H1 (cell line): ENCODE measurements around the gene SLC28A1. TPM values are rescaled to one million over a fixed set of nuclear protein-coding genes. Genes with fewer than 3 reads are reported as not detected.

Experiments
- CTCF ChIA-PET: fragments of 300-600 bp; sonication (Branson Sonifier 250); formaldehyde crosslinking; loops from one replicate; lab custom pipeline; 2021; ENCODE audit not compliant: partially characterized antibody; lab: Charles Lee
- POLR2A ChIA-PET: fragments of 300-600 bp; sonication (Branson Sonifier 250); formaldehyde crosslinking; loops from one replicate; lab custom pipeline; 2021; ENCODE audit warnings: inconsistent platforms; ENCODE audit not compliant: partially characterized antibody; lab: Charles Lee
- DNase-seq, 2 experiments: peaks; one replicate each; pipeline versions ENCODE4 v3.0.0 to v3.0.0-alpha.2; 2010 to 2022; ENCODE audit warnings: low spot score in 2 of 2, low read depth in 1 of 2, mixed read lengths in 1 of 2
- FAIRE-seq: peaks from 2 replicates; lab custom pipeline; 2011; peaks lifted over from hg19 to GRCh38; lab: Jason Lieb, UNC
- H2AFZ ChIP-seq: 2 replicates; pipeline ENCODE4 v1.8.1; 2012; ENCODE audit warnings: low read length, inconsistent platforms
- H2AK5ac ChIP-seq: 2 replicates; pipeline ENCODE4 v1.6.1; 2013; ENCODE audit warnings: low read depth, low read length
- H2BK120ac ChIP-seq: replicated peaks from 2 replicates; pipeline ENCODE3; 2013; ENCODE audit warnings: low read depth, low read length, inconsistent platforms
- H2BK12ac ChIP-seq: 2 replicates; pipeline ENCODE4 v1.6.1; 2013; ENCODE audit warnings: low read depth, low read length
- H2BK15ac ChIP-seq: 2 replicates; pipeline ENCODE4 v1.6.1; 2013; ENCODE audit warnings: low read length
- H2BK20ac ChIP-seq: 2 replicates; pipeline ENCODE4 v1.6.1; 2013; ENCODE audit warnings: low read length
- H2BK5ac ChIP-seq: 2 replicates; pipeline ENCODE4 v1.6.1; 2013; ENCODE audit warnings: low read depth, low read length
- H3K14ac ChIP-seq: 2 replicates; pipeline ENCODE4 v1.6.1; 2013; ENCODE audit warnings: inconsistent platforms; ENCODE audit not compliant: insufficient read length
- H3K18ac ChIP-seq: 2 replicates; pipeline ENCODE4 v1.6.1; 2013; ENCODE audit warnings: low read length; ENCODE audit errors: extremely low read depth
- H3K23ac ChIP-seq: 2 replicates; pipeline ENCODE4 v1.6.1; 2013; ENCODE audit warnings: inconsistent platforms; ENCODE audit not compliant: insufficient read length
- H3K23me2 ChIP-seq: 2 replicates; pipeline ENCODE4 v1.6.1; 2013; ENCODE audit warnings: low read depth, low read length
- H3K27ac ChIP-seq: 2 replicates; pipeline ENCODE4 v1.6.1; 2011; ENCODE audit warnings: low read depth, low read length, inconsistent platforms
- H3K27me3 ChIP-seq, 4 experiments: replicated peaks in 1 of 4; 1 replicate in 1 of 4; 2 replicates in 3 of 4; pipeline versions ENCODE4 v1.6.1 to v1.8.1; 2011 to 2013; ENCODE audit warnings: low read length in 3 of 4, mild to moderate bottlenecking in 3 of 4, inconsistent platforms in 2 of 4, mixed read lengths in 2 of 4, moderate library complexity in 1 of 4; ENCODE audit not compliant: control insufficient read depth in 3 of 4, insufficient read depth in 3 of 4; ENCODE audit errors: extremely low read depth in 1 of 4
- H3K36me3 ChIP-seq, 4 experiments: 2 replicates each; pipeline versions ENCODE4 v1.6.1 to v1.8.1; 2011 to 2013; ENCODE audit warnings: mild to moderate bottlenecking in 4 of 4, low read length in 3 of 4, moderate library complexity in 2 of 4, control low read depth in 1 of 4, inconsistent platforms in 1 of 4; ENCODE audit not compliant: insufficient read depth in 4 of 4, control insufficient read depth in 2 of 4
- H3K4ac ChIP-seq: replicated peaks from 2 replicates; pipeline ENCODE3; 2013; ENCODE audit warnings: low read length, low read depth, mixed read lengths, inconsistent platforms; ENCODE audit not compliant: insufficient read length
- H3K4me1 ChIP-seq, 4 experiments: replicated peaks in 1 of 4; 1 replicate in 1 of 4; 2 replicates in 3 of 4; pipeline versions ENCODE4 v1.6.1 to v1.8.1; 2011 to 2013; ENCODE audit warnings: low read length in 3 of 4, inconsistent platforms in 2 of 4, mixed read lengths in 1 of 4; ENCODE audit not compliant: insufficient read depth in 4 of 4, control insufficient read depth in 3 of 4
- H3K4me2 ChIP-seq, 2 experiments: 2 replicates each; pipeline versions ENCODE4 v1.6.1 to v1.8.1; 2011 to 2013; ENCODE audit warnings: low read depth in 2 of 2, low read length in 2 of 2, control low read depth in 1 of 2, inconsistent platforms in 1 of 2, mild to moderate bottlenecking in 1 of 2; ENCODE audit not compliant: insufficient read depth in 1 of 2
- H3K4me3 ChIP-seq, 4 experiments: fragments of 200-600, 300-600 bp in 1 of 4; sonication (generic), shearing (Covaris generic), sonication (Bioruptor Twin) in 1 of 4; 2 replicates each; pipeline versions ENCODE4 v1.5.1 to v1.8.1; 2011 to 2016; ENCODE audit warnings: low read length in 4 of 4, low read depth in 3 of 4, control low read depth in 2 of 4, inconsistent platforms in 2 of 4, mild to moderate bottlenecking in 2 of 4, mixed read lengths in 1 of 4, moderate library complexity in 1 of 4; ENCODE audit not compliant: insufficient read depth in 2 of 4; ENCODE audit errors: extremely low read depth in 1 of 4
- H3K56ac ChIP-seq: replicated peaks from 2 replicates; pipeline ENCODE3; 2013; ENCODE audit warnings: low read depth, mild to moderate bottlenecking, mixed read lengths, low read length, inconsistent platforms; ENCODE audit not compliant: insufficient read length
- H3K79me1 ChIP-seq: 2 replicates; pipeline ENCODE4 v1.6.1; 2013; ENCODE audit warnings: low read depth, low read length, control low read depth
- H3K79me2 ChIP-seq, 2 experiments: 2 replicates each; pipeline versions ENCODE4 v1.6.1 to v1.8.1; 2012 to 2013; ENCODE audit warnings: low read length in 2 of 2, mild to moderate bottlenecking in 2 of 2, inconsistent platforms in 1 of 2; ENCODE audit not compliant: insufficient read depth in 2 of 2, control insufficient read depth in 1 of 2
- H3K9ac ChIP-seq, 4 experiments: replicated peaks in 1 of 4; 1 replicate in 1 of 4; 2 replicates in 3 of 4; pipeline versions ENCODE4 v1.6.1 to v1.8.1; 2011 to 2013; ENCODE audit warnings: low read depth in 3 of 4, low read length in 3 of 4, control low read depth in 2 of 4, mild to moderate bottlenecking in 2 of 4, moderate library complexity in 2 of 4, inconsistent platforms in 1 of 4; ENCODE audit errors: extremely low read depth in 1 of 4
- H3K9me3 ChIP-seq, 2 experiments: 2 replicates each; pipeline versions ENCODE4 v1.6.1 to v1.8.1; 2012 to 2013; ENCODE audit warnings: mild to moderate bottlenecking in 2 of 2, moderate library complexity in 2 of 2, control low read depth in 1 of 2, inconsistent platforms in 1 of 2, low read depth in 1 of 2, low read length in 1 of 2, mixed read lengths in 1 of 2; ENCODE audit not compliant: insufficient read depth in 2 of 2
- H4K20me1 ChIP-seq, 2 experiments: replicated peaks in 1 of 2; 2 replicates each; pipeline versions ENCODE3 to v1.8.1; 2011 to 2013; ENCODE audit warnings: inconsistent platforms in 2 of 2, low read length in 2 of 2, mild to moderate bottlenecking in 1 of 2; ENCODE audit not compliant: insufficient read depth in 2 of 2, control insufficient read depth in 1 of 2
- H4K5ac ChIP-seq: 2 replicates; pipeline ENCODE4 v1.6.1; 2013; ENCODE audit warnings: low read length, low read depth, mixed read lengths, inconsistent platforms; ENCODE audit not compliant: insufficient read length
- H4K8ac ChIP-seq: 2 replicates; pipeline ENCODE4 v1.8.0; 2013; ENCODE audit warnings: mild to moderate bottlenecking, moderate library complexity, low read length, inconsistent platforms; ENCODE audit not compliant: insufficient read depth; ENCODE audit errors: extremely low read depth
- H4K91ac ChIP-seq: replicated peaks from 2 replicates; pipeline ENCODE3; 2013; ENCODE audit warnings: low read length, mixed read lengths, inconsistent platforms; ENCODE audit not compliant: insufficient read length
- WGBS, 2 experiments: shearing (Covaris generic) in 1 of 2; methylation state at CpG; one replicate each; pipeline versions ENCODE4 v1.1.6 to v1.1.7; 2013 to 2015; ENCODE audit warnings: low lambda C conversion rate in 2 of 2, mixed read lengths in 2 of 2, inconsistent platforms in 1 of 2, low coverage in 1 of 2, missing lambda C conversion rate in 1 of 2; ENCODE audit not compliant: insufficient replicate concordance in 2 of 2, insufficient coverage in 1 of 2, insufficient read length in 1 of 2; ENCODE audit errors: extremely low coverage in 1 of 2, missing lambda C conversion rate in 1 of 2; 5-methylcytosine and 5-hydroxymethylcytosine counted together
- polyA plus RNA-seq, 7 experiments: library from polyadenylated mRNA; depleted of rRNA in 3 of 7; stranded (reverse) in 5 of 7; unstranded in 2 of 7; fragments of >200 nt in 5 of 7; fragments of 200-250 nt in 2 of 7; gene quantifications; 1 replicate in 5 of 7; 2 replicates in 1 of 7; 4 replicates in 1 of 7; pipeline versions ENCODE4 v1.2.1 to v1.2.3, GENCODE V29; 2011 to 2013; ENCODE audit warnings: missing spikeins in 2 of 7, mixed read lengths in 2 of 7
- total RNA-seq: library from RNA; stranded (reverse); fragmentation: NEBNext Ultra II Directional; extraction: Animal tissue kit (Norgen Biotek cat#: 25700); gene quantifications from 2 replicates; pipeline ENCODE4 v1.2.1, GENCODE V29; 2021

The SLC28A1 gene
- total and polyA plus RNA-seq, 2 of the 8 experiments (the other 6 are each of a cell fraction or from before 2014, with no cell fraction given), result 0.09 TPM; not detected in 1

DNA sequence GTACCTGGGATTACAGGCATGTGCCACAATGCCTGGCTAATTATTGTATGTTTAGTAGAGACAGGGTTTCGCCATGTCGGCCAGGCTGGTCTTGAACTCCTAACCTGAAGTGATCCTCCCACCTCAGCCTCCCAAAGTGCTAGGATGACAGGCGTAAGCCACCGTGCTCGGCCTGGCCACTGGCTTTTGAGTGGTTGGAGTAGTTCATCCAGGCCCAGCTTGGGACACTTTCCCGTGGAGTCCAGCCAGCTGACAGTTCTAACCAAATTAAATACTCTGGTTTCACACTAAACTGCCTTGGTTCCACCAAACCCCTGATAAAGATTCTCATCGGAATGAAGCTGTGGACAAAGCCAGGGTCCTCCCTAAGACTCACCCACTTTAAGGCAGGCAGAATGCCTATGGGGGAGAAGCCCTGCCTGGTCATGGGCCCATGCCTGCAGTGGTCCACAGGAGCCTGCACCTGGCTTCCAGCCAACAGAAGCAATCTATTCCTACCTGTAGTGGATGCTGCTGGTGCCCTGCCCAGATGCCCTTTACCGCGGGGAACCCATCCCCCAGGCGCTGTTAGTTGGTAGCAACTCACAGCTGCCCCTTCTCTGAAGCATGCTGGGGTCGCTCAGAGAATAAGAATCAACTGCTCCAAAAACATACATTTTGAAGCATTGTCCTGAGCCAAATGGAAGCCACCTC is 5.2 kb upstream of the SLC28A1 start:
- Histone ChIP-seq H3K56ac (no peak overlapping the region), H3K79me1 (no peaks in the 10 kb centered on the region), H2BK120ac (no peak overlapping the region), H3K4me1 (peaks cover 0 to 4% (median 0%) of the 10 kb centered on the region in 4 experiments; a peak in 1 of 7 replicates), H3K79me2 (no peaks in the 10 kb centered on the region), H4K8ac (no peak overlapping the region), H3K36me3 (no peaks in the 10 kb centered on the region), H2AFZ (no peak overlapping the region), H3K18ac (no peak overlapping the region), H3K23me2 (no peaks in the 10 kb centered on the region), H3K4me3 (no peak overlapping the region), H3K4ac (no peak overlapping the region), H2BK5ac (no peak overlapping the region), H4K20me1 (no peaks in the 10 kb centered on the region), H3K9me3 (no peaks in the 10 kb centered on the region), H4K91ac (no peak overlapping the region), H3K14ac (no peak overlapping the region), H3K27me3 (no peaks in the 10 kb centered on the region), H3K23ac (no peak overlapping the region), H2BK12ac (no peak overlapping the region), H4K5ac (no peak overlapping the region), H2BK15ac (no peak overlapping the region), H3K4me2 (no peak overlapping the region), H2AK5ac (no peak overlapping the region), H3K27ac (no peak overlapping the region), H2BK20ac (no peak overlapping the region), H3K9ac (0 out of 7 replicates have a peak overlapping the region, but pooled peaks of 1 of the 4 experiments have one; percentile 7)
- ChIA-PET CTCF (interaction anchor here (0.7 to 4.6 kb wide), 20 partner anchors 7 to 308 kb away, joined by 3 to 74 read pairs (median 4); no protein-coding TSS in a partner anchor), POLR2A (interaction anchor here (1.3 kb wide), 1 partner anchor 9 kb away, joined by 3 read pairs; no protein-coding TSS in a partner anchor)
- no peak for DNase-seq
- FAIRE-seq, result no peak
- WGBS, 2 experiments, result 92% methylated on average over 11 of the region's 11 CpGs; no CpG with 5 or more reads in 1 of the 2 experiments
